ENCODE data around the gene SLC23A2. TPM values are rescaled to one million over a fixed set of nuclear protein-coding genes. Genes with fewer than 3 reads are reported as not detected.

The SLC23A2 gene
- polyA plus RNA-seq, 2 donors, result 3.1 TPM

GRCh38 chr20:4866429-4866828 lies 134.9 kb downstream of the SLC23A2 start:
- 82 to 87% methylated on average over 2 of the region's 2 CpGs for WGBS, 2 donors
- peaks cover 2% of the 10 kb centered on the region in 2 donors for H3K4me1 ChIP-seq (ENCODE audit: control insufficient read depth in 2 of 2, insufficient read depth in 2 of 2, low read length in 1 of 2)
- H3K9me3 ChIP-seq (ENCODE audit: control insufficient read depth in 2 of 2, insufficient read depth in 1 of 2, low read depth in 1 of 2, low read length in 1 of 2), result no peaks in the 10 kb centered on the region
- no peak overlapping the region for H3K4me3 ChIP-seq (ENCODE audit: low read depth in 1 of 2, low read length in 2 of 2)
- H3K27ac ChIP-seq (ENCODE audit: low read depth in 2 of 2, low read length in 1 of 2), result no peak overlapping the region
- no peaks in the 10 kb centered on the region for H3K27me3 ChIP-seq (ENCODE audit: control insufficient read depth in 1 of 2, insufficient read depth in 2 of 2, low read length in 2 of 2)
- peaks cover 0 to 8% of the 10 kb centered on the region in 2 donors for H3K36me3 ChIP-seq (ENCODE audit: control insufficient read depth in 2 of 2, insufficient read depth in 2 of 2, low read length in 1 of 2)

DNA sequence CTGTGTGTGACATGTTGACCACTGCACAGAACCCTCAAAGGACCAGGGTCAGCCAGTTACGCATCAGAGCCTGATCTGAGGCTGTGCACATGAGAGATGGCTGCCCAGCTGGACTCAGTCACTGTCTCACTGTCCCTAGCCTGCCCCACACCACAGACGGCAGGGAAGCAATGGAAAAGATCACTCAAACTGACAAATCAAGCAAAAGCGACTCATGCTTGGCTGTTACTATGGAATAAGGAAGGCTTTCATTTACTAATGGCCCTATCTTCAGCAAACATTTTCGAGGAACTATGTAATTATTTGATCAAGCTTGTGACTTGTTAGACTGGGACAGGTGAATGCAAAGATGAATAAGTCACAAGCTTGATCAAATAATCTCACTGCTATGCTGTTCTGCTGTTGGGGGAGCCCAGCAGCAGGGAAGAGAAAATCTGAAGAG lies 137.0 kb downstream of the SLC23A2 start:
- WGBS, 2 donors, result 74 to 75% methylated on average over 4 of the region's 4 CpGs
- peaks cover 2% of the 10 kb centered on the region in 2 donors for H3K4me1 ChIP-seq (ENCODE audit: control insufficient read depth in 2 of 2, insufficient read depth in 2 of 2, low read length in 1 of 2)
- peaks cover 0 to 11% of the 10 kb centered on the region in 2 donors for H3K36me3 ChIP-seq (ENCODE audit: control insufficient read depth in 2 of 2, insufficient read depth in 2 of 2, low read length in 1 of 2)
- H3K27me3 ChIP-seq (ENCODE audit: control insufficient read depth in 1 of 2, insufficient read depth in 2 of 2, low read length in 2 of 2), result no peaks in the 10 kb centered on the region
- no peak overlapping the region for H3K27ac ChIP-seq (ENCODE audit: low read depth in 2 of 2, low read length in 1 of 2)
- H3K9me3 ChIP-seq (ENCODE audit: control insufficient read depth in 2 of 2, insufficient read depth in 1 of 2, low read depth in 1 of 2, low read length in 1 of 2), result no peaks in the 10 kb centered on the region
- no peak overlapping the region for H3K4me3 ChIP-seq (ENCODE audit: low read depth in 1 of 2, low read length in 2 of 2)

DNA sequence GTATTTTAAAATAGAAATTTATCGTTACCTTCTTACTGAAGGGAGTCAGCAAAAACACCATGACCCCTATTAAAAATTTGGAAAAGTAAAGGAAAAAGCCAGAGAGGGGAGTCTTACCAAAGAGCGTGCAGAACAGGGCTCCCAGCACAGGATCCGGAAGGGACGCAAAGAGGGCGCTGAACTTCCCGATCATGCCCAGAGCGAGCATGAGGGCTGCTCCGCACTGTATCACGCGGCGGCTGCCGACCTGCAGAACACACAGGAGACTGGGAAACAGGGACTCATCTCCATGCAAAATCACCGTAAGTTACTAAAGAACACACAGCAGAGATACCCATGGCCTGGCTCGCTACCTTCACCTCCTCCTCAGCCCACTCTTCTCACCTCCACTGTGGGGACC lies 138.6 kb downstream of the SLC23A2 start:
- Histone ChIP-seq H3K36me3 (ENCODE audit: control insufficient read depth in 2 of 2, insufficient read depth in 2 of 2, low read length in 1 of 2) (peaks cover 4 to 18% of the 10 kb centered on the region in 2 donors), H3K4me1 (ENCODE audit: control insufficient read depth in 2 of 2, insufficient read depth in 2 of 2, low read length in 1 of 2) (peaks cover 2% of the 10 kb centered on the region in 2 donors), H3K27me3 (ENCODE audit: control insufficient read depth in 1 of 2, insufficient read depth in 2 of 2, low read length in 2 of 2) (no peaks in the 10 kb centered on the region), H3K4me3 (ENCODE audit: low read depth in 1 of 2, low read length in 2 of 2) (no peak overlapping the region), H3K27ac (ENCODE audit: low read depth in 2 of 2, low read length in 1 of 2) (no peak overlapping the region), H3K9me3 (ENCODE audit: control insufficient read depth in 2 of 2, insufficient read depth in 1 of 2, low read depth in 1 of 2, low read length in 1 of 2) (no peaks in the 10 kb centered on the region)
- 97 to 98% methylated on average over 14 of the region's 14 CpGs for WGBS, 2 donors

GRCh38 chr20:4861961-4862360 lies 139.3 kb downstream of the SLC23A2 start:
- Histone ChIP-seq H3K4me3 (ENCODE audit: low read depth in 1 of 2, low read length in 2 of 2) (no peak overlapping the region), H3K9me3 (ENCODE audit: control insufficient read depth in 2 of 2, insufficient read depth in 1 of 2, low read depth in 1 of 2, low read length in 1 of 2) (no peaks in the 10 kb centered on the region), H3K27me3 (ENCODE audit: control insufficient read depth in 1 of 2, insufficient read depth in 2 of 2, low read length in 2 of 2) (no peaks in the 10 kb centered on the region), H3K4me1 (ENCODE audit: control insufficient read depth in 2 of 2, insufficient read depth in 2 of 2, low read length in 1 of 2) (peaks cover under 1 to 2% of the 10 kb centered on the region in 2 donors), H3K36me3 (ENCODE audit: control insufficient read depth in 2 of 2, insufficient read depth in 2 of 2, low read length in 1 of 2) (peaks cover 4 to 18% of the 10 kb centered on the region in 2 donors), H3K27ac (ENCODE audit: low read depth in 2 of 2, low read length in 1 of 2) (no peak overlapping the region)
- 87 to 96% methylated on average over 11 of the region's 11 CpGs for WGBS, 2 donors

DNA sequence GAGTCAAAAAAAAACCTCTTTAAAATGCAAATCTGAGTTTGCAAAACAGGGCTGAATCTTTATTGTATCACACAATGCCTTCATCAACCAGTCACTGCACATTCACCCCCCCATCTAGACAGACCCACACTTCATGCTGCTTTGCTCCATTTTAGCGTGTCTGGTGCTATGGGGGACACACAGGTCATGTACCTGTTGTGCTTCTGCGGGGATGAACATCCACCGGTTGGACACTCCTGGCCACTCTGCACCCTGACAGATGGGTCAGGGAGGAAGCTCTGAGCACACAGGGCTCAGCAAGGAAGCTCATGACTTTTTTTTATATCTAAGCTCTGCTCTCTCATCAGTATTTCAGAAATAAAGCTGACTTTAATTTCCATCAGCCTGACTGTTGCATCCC lies 143.3 kb downstream of the SLC23A2 start:
- Histone ChIP-seq H3K36me3 (ENCODE audit: control insufficient read depth in 2 of 2, insufficient read depth in 2 of 2, low read length in 1 of 2) (peaks cover 4 to 18% of the 10 kb centered on the region in 2 donors), H3K4me3 (ENCODE audit: low read depth in 1 of 2, low read length in 2 of 2) (no peak overlapping the region), H3K4me1 (ENCODE audit: control insufficient read depth in 2 of 2, insufficient read depth in 2 of 2, low read length in 1 of 2) (no peaks in the 10 kb centered on the region), H3K27ac (ENCODE audit: low read depth in 2 of 2, low read length in 1 of 2) (no peak overlapping the region), H3K9me3 (ENCODE audit: control insufficient read depth in 2 of 2, insufficient read depth in 1 of 2, low read depth in 1 of 2, low read length in 1 of 2) (no peaks in the 10 kb centered on the region), H3K27me3 (ENCODE audit: control insufficient read depth in 1 of 2, insufficient read depth in 2 of 2, low read length in 2 of 2) (no peaks in the 10 kb centered on the region)
- WGBS, 2 donors, result 95 to 96% methylated on average over 3 of the region's 3 CpGs

DNA sequence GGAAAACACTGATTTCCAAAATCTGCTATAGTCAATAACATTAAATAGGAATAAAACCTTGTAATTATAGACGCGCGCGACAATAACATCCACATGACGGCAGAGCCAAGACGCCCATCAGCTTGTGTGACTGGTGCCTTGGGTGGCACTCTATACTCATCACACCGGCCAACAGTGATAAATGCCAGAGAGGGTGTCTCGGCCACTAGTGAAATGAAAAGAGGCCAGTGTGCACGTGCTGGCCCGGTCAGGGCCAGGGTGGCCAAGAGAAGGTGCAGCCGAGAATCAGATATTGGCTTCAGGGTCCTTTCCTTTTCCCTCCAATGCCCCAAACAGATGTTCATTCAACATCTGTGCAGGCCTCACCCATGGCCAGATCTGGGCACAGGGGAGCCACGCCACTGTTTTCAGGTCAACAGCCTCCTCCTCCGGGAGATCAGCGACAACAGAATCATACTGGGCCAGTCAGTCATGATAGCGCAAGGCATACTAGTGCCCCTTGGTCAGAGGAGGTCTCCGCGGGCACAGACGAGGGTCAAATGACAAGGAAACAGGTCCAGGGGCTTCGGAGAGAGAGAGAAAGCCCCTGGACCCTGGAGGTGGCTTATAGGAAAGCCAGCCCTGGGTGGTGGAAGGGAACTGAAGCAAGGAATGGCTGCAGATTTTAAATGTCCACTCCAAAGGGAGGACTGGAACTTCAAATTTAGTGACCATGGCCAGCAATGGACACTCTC lies 145.1 kb downstream of the SLC23A2 start:
- WGBS, 2 donors, result 96 to 97% methylated on average over 19 of the region's 19 CpGs

DNA sequence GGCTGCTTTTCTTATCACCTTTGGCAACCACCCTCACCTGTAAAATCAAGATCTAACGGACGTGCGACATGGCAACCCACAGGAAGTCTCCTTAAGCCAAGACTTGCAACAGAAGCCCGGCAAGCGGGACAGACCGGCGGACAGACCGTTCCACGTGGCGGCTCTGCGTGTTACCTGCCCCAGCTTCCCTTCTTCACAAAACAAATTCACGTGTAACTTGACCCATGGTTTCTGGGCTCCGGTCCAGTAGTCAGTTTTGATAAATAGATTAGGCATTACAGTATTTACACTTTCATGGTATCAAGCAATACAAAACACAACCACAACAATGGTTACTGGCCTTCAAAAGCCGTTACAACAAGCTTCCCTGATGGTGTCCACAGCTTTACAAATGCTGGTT lies 145.8 kb downstream of the SLC23A2 start:
- H3K36me3 ChIP-seq (ENCODE audit: control insufficient read depth in 2 of 2, insufficient read depth in 2 of 2, low read length in 1 of 2), result peaks cover 8 to 13% of the 10 kb centered on the region in 2 donors
- 81 to 89% methylated on average over 14 of the region's 14 CpGs for WGBS, 2 donors

More for the DNA sequence above, 145.1 kb downstream of the SLC23A2 start:
- Histone ChIP-seq H3K36me3 (ENCODE audit: control insufficient read depth in 2 of 2, insufficient read depth in 2 of 2, low read length in 1 of 2) (peaks cover 8 to 13% of the 10 kb centered on the region in 2 donors), H3K4me3 (ENCODE audit: low read depth in 1 of 2, low read length in 2 of 2) (no peak overlapping the region), H3K4me1 (ENCODE audit: control insufficient read depth in 2 of 2, insufficient read depth in 2 of 2, low read length in 1 of 2) (no peaks in the 10 kb centered on the region), H3K27ac (ENCODE audit: low read depth in 2 of 2, low read length in 1 of 2) (no peak overlapping the region), H3K27me3 (ENCODE audit: control insufficient read depth in 1 of 2, insufficient read depth in 2 of 2, low read length in 2 of 2) (no peaks in the 10 kb centered on the region), H3K9me3 (ENCODE audit: control insufficient read depth in 2 of 2, insufficient read depth in 1 of 2, low read depth in 1 of 2, low read length in 1 of 2) (no peaks in the 10 kb centered on the region)

GRCh38 chr20:4855097-4855496 lies 146.2 kb downstream of the SLC23A2 start:
- Histone ChIP-seq H3K9me3 (ENCODE audit: control insufficient read depth in 2 of 2, insufficient read depth in 1 of 2, low read depth in 1 of 2, low read length in 1 of 2) (no peaks in the 10 kb centered on the region), H3K27ac (ENCODE audit: low read depth in 2 of 2, low read length in 1 of 2) (no peak overlapping the region), H3K4me3 (ENCODE audit: low read depth in 1 of 2, low read length in 2 of 2) (no peak overlapping the region), H3K4me1 (ENCODE audit: control insufficient read depth in 2 of 2, insufficient read depth in 2 of 2, low read length in 1 of 2) (no peaks in the 10 kb centered on the region), H3K36me3 (ENCODE audit: control insufficient read depth in 2 of 2, insufficient read depth in 2 of 2, low read length in 1 of 2) (peaks cover 8 to 11% of the 10 kb centered on the region in 2 donors), H3K27me3 (ENCODE audit: control insufficient read depth in 1 of 2, insufficient read depth in 2 of 2, low read length in 2 of 2) (no peaks in the 10 kb centered on the region)
- WGBS, 2 donors, result 94 to 96% methylated on average over 12 of the region's 12 CpGs

More for the DNA sequence above, 145.8 kb downstream of the SLC23A2 start:
- Histone ChIP-seq H3K27me3 (ENCODE audit: control insufficient read depth in 1 of 2, insufficient read depth in 2 of 2, low read length in 2 of 2) (no peaks in the 10 kb centered on the region), H3K4me3 (ENCODE audit: low read depth in 1 of 2, low read length in 2 of 2) (no peak overlapping the region), H3K4me1 (ENCODE audit: control insufficient read depth in 2 of 2, insufficient read depth in 2 of 2, low read length in 1 of 2) (no peaks in the 10 kb centered on the region), H3K27ac (ENCODE audit: low read depth in 2 of 2, low read length in 1 of 2) (no peak overlapping the region), H3K9me3 (ENCODE audit: control insufficient read depth in 2 of 2, insufficient read depth in 1 of 2, low read depth in 1 of 2, low read length in 1 of 2) (no peaks in the 10 kb centered on the region)

- Histone ChIP-seq H3K36me3 (ENCODE audit: control insufficient read depth in 2 of 2, insufficient read depth in 2 of 2, low read length in 1 of 2) (peaks cover 8 to 11% of the 10 kb centered on the region in 2 donors), H3K4me1 (ENCODE audit: control insufficient read depth in 2 of 2, insufficient read depth in 2 of 2, low read length in 1 of 2) (no peaks in the 10 kb centered on the region), H3K4me3 (ENCODE audit: low read depth in 1 of 2, low read length in 2 of 2) (no peak overlapping the region), H3K27me3 (ENCODE audit: control insufficient read depth in 1 of 2, insufficient read depth in 2 of 2, low read length in 2 of 2) (no peaks in the 10 kb centered on the region), H3K9me3 (ENCODE audit: control insufficient read depth in 2 of 2, insufficient read depth in 1 of 2, low read depth in 1 of 2, low read length in 1 of 2) (no peaks in the 10 kb centered on the region), H3K27ac (ENCODE audit: low read depth in 2 of 2, low read length in 1 of 2) (no peak overlapping the region)
- 94% methylated on average over 4 of the region's 4 CpGs for WGBS, 2 donors
Observed at GRCh38 chr20:4854561-4854901, 146.8 kb downstream of the SLC23A2 start.

All from esophagus (tissue), 2 donors.